Measurements from ENCODE around the gene ALX4. TPM values are rescaled to one million over a fixed set of nuclear protein-coding genes. Genes with fewer than 3 reads are reported as not detected.

Gene ALX4
- total and polyA plus RNA-seq, 2 donors (not counting 1 experiment from before 2014, with no cell fraction given): not detected

DNA sequence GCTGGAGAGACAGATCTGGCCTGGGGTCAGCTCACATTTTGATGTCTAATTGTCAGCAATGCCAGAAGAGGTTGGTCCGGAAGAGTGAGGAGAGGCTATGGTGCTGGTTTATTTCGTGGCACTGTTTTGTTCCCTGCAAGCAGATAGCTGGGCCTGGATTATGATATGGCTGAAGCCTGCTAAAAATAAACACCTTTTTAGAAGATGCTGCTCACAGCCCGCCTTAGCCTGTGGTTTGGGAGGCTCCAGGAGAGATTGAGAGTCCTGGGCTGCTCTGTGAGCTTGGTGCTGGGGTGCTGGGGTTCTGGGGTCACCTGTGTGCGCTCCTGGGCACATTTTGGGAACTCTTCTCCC lies 29.6 kb upstream of the ALX4 start:
- H2AFZ ChIP-seq (ENCODE audit: low read length): no peak overlapping the region
- H4K20me1 ChIP-seq (ENCODE audit: control insufficient read depth, extremely low read depth, insufficient read depth, low read length): no peaks in the 10 kb centered on the region
- no peaks in the 10 kb centered on the region for H3K79me2 ChIP-seq (ENCODE audit: control insufficient read depth, insufficient read depth, low read length)
- H3K27me3 ChIP-seq (ENCODE audit: control insufficient read depth, insufficient read depth, low read length): peaks cover 20% of the 10 kb centered on the region
- H3K36me3 ChIP-seq (ENCODE audit: control insufficient read depth, insufficient read depth, low read length): no peaks in the 10 kb centered on the region
- TF ChIP-seq EZH2 (IDR thresholded peaks at IDR 0.05; ENCODE audit: low read length, missing control alignments): no peak
- TF ChIP-seq, protein P1, sequence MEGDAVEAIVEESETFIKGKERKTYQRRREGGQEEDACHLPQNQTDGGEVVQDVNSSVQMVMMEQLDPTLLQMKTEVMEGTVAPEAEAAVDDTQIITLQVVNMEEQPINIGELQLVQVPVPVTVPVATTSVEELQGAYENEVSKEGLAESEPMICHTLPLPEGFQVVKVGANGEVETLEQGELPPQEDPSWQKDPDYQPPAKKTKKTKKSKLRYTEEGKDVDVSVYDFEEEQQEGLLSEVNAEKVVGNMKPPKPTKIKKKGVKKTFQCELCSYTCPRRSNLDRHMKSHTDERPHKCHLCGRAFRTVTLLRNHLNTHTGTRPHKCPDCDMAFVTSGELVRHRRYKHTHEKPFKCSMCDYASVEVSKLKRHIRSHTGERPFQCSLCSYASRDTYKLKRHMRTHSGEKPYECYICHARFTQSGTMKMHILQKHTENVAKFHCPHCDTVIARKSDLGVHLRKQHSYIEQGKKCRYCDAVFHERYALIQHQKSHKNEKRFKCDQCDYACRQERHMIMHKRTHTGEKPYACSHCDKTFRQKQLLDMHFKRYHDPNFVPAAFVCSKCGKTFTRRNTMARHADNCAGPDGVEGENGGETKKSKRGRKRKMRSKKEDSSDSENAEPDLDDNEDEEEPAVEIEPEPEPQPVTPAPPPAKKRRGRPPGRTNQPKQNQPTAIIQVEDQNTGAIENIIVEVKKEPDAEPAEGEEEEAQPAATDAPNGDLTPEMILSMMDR (conservative IDR thresholded peaks at IDR 0.05 in 1 of 2, IDR thresholded peaks at IDR 0.05 in 1 of 2; ENCODE audit: low read depth in 1 of 2, low read length in 2 of 2): no peak
- H3K4me3 ChIP-seq (replicated peaks in 1 of 4; ENCODE audit: control extremely low read depth in 1 of 4, insufficient read depth in 1 of 4, low read depth in 3 of 4, low read length in 4 of 4): no peak overlapping the region
- no peak overlapping the region for H3K4me2 ChIP-seq (ENCODE audit: extremely low read depth, insufficient read depth, low read length)
- no peak overlapping the region for H3K27ac ChIP-seq (ENCODE audit: insufficient read depth, low read length)
- no peak overlapping the region for H3K9ac ChIP-seq (ENCODE audit: insufficient read depth, low read length)
- H3K9me3 ChIP-seq (ENCODE audit: control insufficient read depth, insufficient read depth, low read depth, low read length): no peaks in the 10 kb centered on the region
- DNase-seq (ENCODE audit: low read depth in 2 of 2): no peak
- H3K4me1 ChIP-seq (ENCODE audit: control insufficient read depth, extremely low read depth, insufficient read depth, low read length): no peaks in the 10 kb centered on the region

DNA sequence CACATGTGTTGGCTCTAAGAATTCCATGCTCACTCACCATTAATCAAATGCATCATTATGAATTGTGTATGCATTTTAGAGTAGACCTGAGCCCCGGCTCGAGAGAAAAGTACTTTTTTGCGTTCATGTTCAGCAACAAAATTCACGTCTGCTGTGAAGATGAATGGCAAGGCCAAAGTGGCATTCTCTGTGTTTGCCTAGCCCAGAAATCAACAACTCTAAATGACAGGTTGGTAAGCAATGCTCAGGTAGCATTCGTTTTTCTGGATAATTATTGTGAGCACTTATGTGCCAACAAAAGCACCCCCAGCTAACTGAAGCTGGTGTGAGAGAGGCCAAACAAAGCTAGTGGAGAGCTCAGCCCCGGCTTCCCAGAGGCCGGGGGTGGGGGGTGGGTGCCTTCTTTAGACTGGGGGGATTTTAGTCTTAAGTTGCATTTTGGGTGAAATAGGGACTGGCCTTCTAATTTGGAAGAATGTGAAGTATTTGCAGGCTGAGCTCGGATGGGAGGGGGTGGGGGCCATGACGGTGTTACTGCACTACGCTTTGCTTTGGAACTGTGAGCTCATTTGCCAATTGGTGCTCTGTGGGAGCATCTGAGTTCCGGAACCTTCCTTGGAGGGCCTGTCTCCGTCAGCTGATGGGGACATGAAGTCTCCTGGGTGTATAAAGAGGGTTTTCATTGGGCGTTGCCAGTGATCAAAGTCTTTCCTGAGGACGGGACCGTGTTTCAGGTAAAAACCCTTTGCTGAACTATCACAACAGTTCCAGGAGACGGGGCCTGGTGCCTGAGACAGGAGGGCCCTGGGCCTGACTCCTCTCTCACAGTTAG lies 29.0 kb upstream of the ALX4 start:
- Histone ChIP-seq H3K79me2 (ENCODE audit: control insufficient read depth, insufficient read depth, low read length) (no peaks in the 10 kb centered on the region), H4K20me1 (ENCODE audit: control insufficient read depth, extremely low read depth, insufficient read depth, low read length) (no peaks in the 10 kb centered on the region), H3K9ac (ENCODE audit: insufficient read depth, low read length) (no peak overlapping the region), H3K4me1 (ENCODE audit: control insufficient read depth, extremely low read depth, insufficient read depth, low read length) (no peaks in the 10 kb centered on the region), H2AFZ (ENCODE audit: low read length) (no peak overlapping the region), H3K36me3 (ENCODE audit: control insufficient read depth, insufficient read depth, low read length) (no peaks in the 10 kb centered on the region), H3K4me3 (replicated peaks in 1 of 4; ENCODE audit: control extremely low read depth in 1 of 4, insufficient read depth in 1 of 4, low read depth in 3 of 4, low read length in 4 of 4) (no peak overlapping the region), H3K27me3 (ENCODE audit: control insufficient read depth, insufficient read depth, low read length) (peaks cover 20% of the 10 kb centered on the region), H3K9me3 (ENCODE audit: control insufficient read depth, insufficient read depth, low read depth, low read length) (no peaks in the 10 kb centered on the region), H3K4me2 (ENCODE audit: extremely low read depth, insufficient read depth, low read length) (no peak overlapping the region), H3K27ac (ENCODE audit: insufficient read depth, low read length) (no peak overlapping the region)
- no peak for TF ChIP-seq EZH2 (IDR thresholded peaks at IDR 0.05; ENCODE audit: low read length, missing control alignments)
- TF ChIP-seq, protein P1 (conservative IDR thresholded peaks at IDR 0.05 in 1 of 2, IDR thresholded peaks at IDR 0.05 in 1 of 2; ENCODE audit: low read depth in 1 of 2, low read length in 2 of 2): no peak
- no peak for DNase-seq (ENCODE audit: low read depth in 2 of 2)

DNA sequence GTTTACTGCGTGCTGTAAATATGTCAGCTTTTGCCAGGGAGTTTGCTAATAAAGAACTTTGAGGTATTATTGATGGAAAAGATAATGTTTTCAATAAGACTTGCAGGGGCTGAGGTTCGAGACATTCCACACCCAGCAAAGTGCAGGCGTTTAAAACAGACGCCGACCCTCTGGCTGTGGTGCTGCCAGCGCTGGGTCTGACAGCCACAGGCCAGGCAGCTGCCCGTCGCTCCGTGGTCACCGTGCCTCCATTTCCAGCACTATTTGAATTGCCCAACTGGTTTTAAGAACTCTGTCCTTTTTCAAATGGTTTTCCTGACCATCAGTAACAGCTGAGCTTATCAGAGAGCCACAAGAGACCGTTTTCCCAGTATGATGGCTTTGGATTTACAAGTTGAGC lies 28.1 kb upstream of the ALX4 start:
- no peak overlapping the region for H3K4me3 ChIP-seq (replicated peaks in 1 of 4; ENCODE audit: control extremely low read depth in 1 of 4, insufficient read depth in 1 of 4, low read depth in 3 of 4, low read length in 4 of 4)
- no peaks in the 10 kb centered on the region for H3K36me3 ChIP-seq (ENCODE audit: control insufficient read depth, insufficient read depth, low read length)
- H3K9me3 ChIP-seq (ENCODE audit: control insufficient read depth, insufficient read depth, low read depth, low read length): no peaks in the 10 kb centered on the region
- H3K4me1 ChIP-seq (ENCODE audit: control insufficient read depth, extremely low read depth, insufficient read depth, low read length): no peaks in the 10 kb centered on the region
- DNase-seq (ENCODE audit: low read depth in 2 of 2): no peak
- H3K9ac ChIP-seq (ENCODE audit: insufficient read depth, low read length): no peak overlapping the region
- no peak overlapping the region for H2AFZ ChIP-seq (ENCODE audit: low read length)
- no peak for TF ChIP-seq EZH2 (IDR thresholded peaks at IDR 0.05; ENCODE audit: low read length, missing control alignments)
- TF ChIP-seq, protein P1 (conservative IDR thresholded peaks at IDR 0.05 in 1 of 2, IDR thresholded peaks at IDR 0.05 in 1 of 2; ENCODE audit: low read depth in 1 of 2, low read length in 2 of 2): no peak
- H3K4me2 ChIP-seq (ENCODE audit: extremely low read depth, insufficient read depth, low read length): no peak overlapping the region
- H3K27ac ChIP-seq (ENCODE audit: insufficient read depth, low read length): no peak overlapping the region
- no peaks in the 10 kb centered on the region for H4K20me1 ChIP-seq (ENCODE audit: control insufficient read depth, extremely low read depth, insufficient read depth, low read length)
- peaks cover 23% of the 10 kb centered on the region for H3K27me3 ChIP-seq (ENCODE audit: control insufficient read depth, insufficient read depth, low read length)
- no peaks in the 10 kb centered on the region for H3K79me2 ChIP-seq (ENCODE audit: control insufficient read depth, insufficient read depth, low read length)
